CD4-positive, alpha-beta memory T cell (primary cell): ENCODE results near the gene LRIF1. TPM values are rescaled to one million over a fixed set of nuclear protein-coding genes. Genes with fewer than 3 reads are reported as not detected.

Source experiments
- CTCF ChIA-PET: fragments of 350-600 bp; sonication (Branson Sonifier 250); formaldehyde crosslinking; loops from one replicate; lab custom pipeline; 2021; ENCODE audit warnings: inconsistent platforms; ENCODE audit not compliant: partially characterized antibody; lab: Charles Lee
- POLR2A ChIA-PET: fragments of 350-600 bp; sonication (Branson Sonifier 250); formaldehyde crosslinking; loops from one replicate; lab custom pipeline; 2021; ENCODE audit not compliant: partially characterized antibody; lab: Charles Lee
- DNase-seq, 5 donors: peaks; one replicate each; pipeline versions ENCODE4 v3.0.0 to v3.0.0-alpha.2; 2020 to 2022; ENCODE audit warnings: mixed read lengths in 1 of 5
- H3K27ac ChIP-seq: one replicate; pipeline ENCODE4 v1.7.0; 2013; ENCODE audit warnings: low read depth, low read length
- H3K27me3 ChIP-seq: 2 replicates; pipeline ENCODE4 v1.7.0; 2013; ENCODE audit warnings: mild to moderate bottlenecking, low read length, moderate library complexity; ENCODE audit not compliant: insufficient read depth
- H3K36me3 ChIP-seq: 2 replicates; pipeline ENCODE4 v1.7.0; 2013; ENCODE audit warnings: mild to moderate bottlenecking, low read length, moderate library complexity; ENCODE audit not compliant: insufficient read depth
- H3K4me1 ChIP-seq: 2 replicates; pipeline ENCODE4 v1.7.0; 2013; ENCODE audit warnings: mild to moderate bottlenecking, low read length, moderate library complexity; ENCODE audit not compliant: insufficient read depth
- H3K4me3 ChIP-seq, 2 donors: one replicate each; pipeline ENCODE4 v1.7.0; 2013; ENCODE audit warnings: low read length in 2 of 2, mild to moderate bottlenecking in 1 of 2
- H3K9me3 ChIP-seq, 2 donors: one replicate each; pipeline ENCODE4 v1.7.0; 2013; ENCODE audit warnings: low read length in 2 of 2, control low read depth in 1 of 2; ENCODE audit not compliant: control insufficient read depth in 1 of 2
- H3K27ac Mint-ChIP-seq, 7 donors: one replicate each; pipeline ENCODE4 v1.8.0; 2020 to 2021; ENCODE audit warnings: mixed read lengths in 7 of 7, mild to moderate bottlenecking in 6 of 7, inconsistent platforms in 3 of 7, moderate library complexity in 3 of 7
- H3K27me3 Mint-ChIP-seq, 2 donors: one replicate each; pipeline ENCODE4 v1.8.0; 2020 to 2021; ENCODE audit warnings: mixed read lengths in 2 of 2
- H3K36me3 Mint-ChIP-seq, 2 donors: one replicate each; pipeline ENCODE4 v1.8.0; 2020 to 2021; ENCODE audit warnings: mixed read lengths in 2 of 2, inconsistent platforms in 1 of 2, mild to moderate bottlenecking in 1 of 2
- H3K4me1 Mint-ChIP-seq, 4 donors: one replicate each; pipeline ENCODE4 v1.8.0; 2020 to 2021; ENCODE audit warnings: mixed read lengths in 4 of 4, mild to moderate bottlenecking in 1 of 4
- H3K4me3 Mint-ChIP-seq, 8 donors: one replicate each; pipeline ENCODE4 v1.8.0; 2020 to 2021; ENCODE audit warnings: mixed read lengths in 8 of 8, mild to moderate bottlenecking in 7 of 8, moderate library complexity in 6 of 8, inconsistent platforms in 3 of 8
- H3K9me3 Mint-ChIP-seq, 8 donors: one replicate each; pipeline ENCODE4 v1.8.0; 2020 to 2021; ENCODE audit warnings: mixed read lengths in 8 of 8, mild to moderate bottlenecking in 5 of 8, inconsistent platforms in 3 of 8, moderate library complexity in 1 of 8
- intact Hi-C: fragments of 100-400 bp; cut with micrococcal nuclease; formaldehyde crosslinking; loops from one replicate; pipeline ENCODE4 v1.15.1; 2023
- polyA plus RNA-seq, 2 donors: library from polyadenylated mRNA; unstranded; fragments of 300-500 nt; fragmentation: Illumina TruSeq; gene quantifications; one replicate each; pipeline ENCODE4 v1.2.3, GENCODE V29; 2021
- total RNA-seq, 2 experiments: library from RNA; stranded (reverse); gene quantifications; one replicate each; pipeline ENCODE4 v1.2.3, GENCODE V29; 2021

The LRIF1 gene
- total and polyA plus RNA-seq, 4 experiments from 2014 or later, result 16.9 to 28.2 (median 23.7) TPM

DNA sequence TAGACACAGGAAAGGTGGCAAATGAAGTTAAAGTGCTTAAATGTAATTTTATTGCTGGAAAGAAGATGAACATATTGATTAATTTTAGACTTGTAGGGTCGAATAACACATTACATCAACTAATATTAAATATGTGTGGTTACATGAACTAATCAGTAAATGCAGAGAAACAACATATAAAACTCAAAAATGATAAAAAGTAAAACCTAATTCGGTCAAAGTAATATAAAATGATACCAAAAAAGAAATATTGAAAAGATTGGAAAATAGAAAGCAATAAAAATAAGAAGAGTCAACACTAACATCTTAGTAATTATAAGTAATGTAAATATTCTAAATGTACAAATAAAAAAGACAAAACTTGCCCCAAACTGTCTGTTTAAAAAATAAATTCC is 47.5 kb downstream of the LRIF1 start:
- no peak overlapping the region for H3K27ac ChIP-seq
- intact Hi-C loops, result loop anchor here (5.0 kb wide), 1 partner anchor 34 kb away; no protein-coding TSS in a partner anchor

GRCh38 chr1:110915804-110916203 is 47.9 kb downstream of the LRIF1 start:
- ChIA-PET POLR2A (interaction anchor here (0.6 to 2.5 kb wide), 2 partner anchors 11 to 243 kb away, joined by 3 to 9 read pairs; no protein-coding TSS in a partner anchor), CTCF (no interaction called here)
- no peaks in the 10 kb centered on the region for H3K36me3 ChIP-seq
- Mint-ChIP-seq H3K4me3 (no peak overlapping the region), H3K27me3 (peaks cover under 1 to 1% of the 10 kb centered on the region in 2 donors), H3K36me3 (peaks cover 11 to 13% of the 10 kb centered on the region in 2 donors), H3K9me3 (peaks cover 0 to 47% (median 38%) of the 10 kb centered on the region in 8 donors), H3K4me1 (peaks cover 8 to 15% (median 11%) of the 10 kb centered on the region in 4 donors), H3K27ac (no peak overlapping the region)
- H3K27ac ChIP-seq, result no peak overlapping the region
- intact Hi-C loops, result loop anchor here (5.0 kb wide), 1 partner anchor 34 kb away; no protein-coding TSS in a partner anchor
- DNase-seq, result no peak
- peaks cover 15% of the 10 kb centered on the region for H3K4me1 ChIP-seq
- H3K4me3 ChIP-seq, result no peak overlapping the region
- peaks cover 0 to 16% of the 10 kb centered on the region in 2 donors for H3K9me3 ChIP-seq
- no peaks in the 10 kb centered on the region for H3K27me3 ChIP-seq

More for the DNA sequence above, 47.5 kb downstream of the LRIF1 start:
- Histone ChIP-seq H3K36me3 (no peaks in the 10 kb centered on the region), H3K9me3 (peaks cover 0 to 14% of the 10 kb centered on the region in 2 donors), H3K4me1 (peaks cover 15% of the 10 kb centered on the region), H3K4me3 (no peak overlapping the region), H3K27me3 (no peaks in the 10 kb centered on the region)
- peaks cover 0 to 1% of the 10 kb centered on the region in 2 donors for H3K27me3 Mint-ChIP-seq
- peak overlapping the region in 4 of 8 donors; percentile 1 to 41 (median 16) for H3K4me3 Mint-ChIP-seq
- ChIA-PET CTCF (no interaction called here), POLR2A (interaction anchor here (2.5 kb wide), 1 partner anchor 12 kb away, joined by 9 read pairs; no protein-coding TSS in a partner anchor)
- peaks cover 13 to 14% of the 10 kb centered on the region in 2 donors for H3K36me3 Mint-ChIP-seq
- no peak overlapping the region for H3K27ac Mint-ChIP-seq
- peaks cover 0 to 44% (median 34%) of the 10 kb centered on the region in 8 donors for H3K9me3 Mint-ChIP-seq
- peaks cover 8 to 15% (median 11%) of the 10 kb centered on the region in 4 donors for H3K4me1 Mint-ChIP-seq
- DNase-seq, result no peak

GRCh38 chr1:110914676-110915075 is 49.0 kb downstream of the LRIF1 start:
- DNase-seq, result no peak
- H3K4me3 Mint-ChIP-seq, result no peak overlapping the region
- peaks cover 0 to 21% of the 10 kb centered on the region in 2 donors for H3K9me3 ChIP-seq
- intact Hi-C loops, result loop anchor here (5.0 kb wide), 1 partner anchor 32 kb away; no protein-coding TSS in a partner anchor
- peaks cover 4 to 14% of the 10 kb centered on the region in 2 donors for H3K36me3 Mint-ChIP-seq
- H3K4me3 ChIP-seq, result no peak overlapping the region
- ChIA-PET POLR2A (interaction anchor here (2.5 kb wide), 1 partner anchor 10 kb away, joined by 9 read pairs; no protein-coding TSS in a partner anchor), CTCF (no interaction called here)
- H3K9me3 Mint-ChIP-seq, result peaks cover 0 to 55% (median 45%) of the 10 kb centered on the region in 8 donors
- H3K4me1 ChIP-seq, result peaks cover 15% of the 10 kb centered on the region
- H3K27me3 ChIP-seq, result no peaks in the 10 kb centered on the region
- H3K27ac Mint-ChIP-seq, result no peak overlapping the region
- peaks cover 8 to 15% (median 11%) of the 10 kb centered on the region in 4 donors for H3K4me1 Mint-ChIP-seq
- no peak overlapping the region for H3K27ac ChIP-seq
- H3K27me3 Mint-ChIP-seq, result peaks cover 1% of the 10 kb centered on the region in 2 donors
- no peaks in the 10 kb centered on the region for H3K36me3 ChIP-seq

DNA sequence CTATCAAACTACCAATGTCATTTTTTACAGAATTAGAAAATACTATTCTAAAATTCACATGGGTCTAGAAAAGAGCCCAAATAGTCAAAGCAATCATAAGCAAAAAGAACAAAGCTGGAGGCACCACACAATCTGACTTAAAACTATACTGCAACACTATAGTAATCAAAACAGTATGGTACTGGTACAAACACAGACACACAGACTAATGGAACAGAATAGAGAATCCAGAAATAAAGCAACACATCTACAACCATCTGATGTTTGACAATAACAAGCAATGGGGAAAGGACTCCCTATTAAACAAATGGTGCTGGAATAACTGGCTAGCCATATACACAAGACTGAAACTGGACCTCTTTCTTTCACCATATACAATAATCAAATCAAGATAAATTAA is 50.9 kb downstream of the LRIF1 start:
- CTCF ChIA-PET, result no interaction called here
- peaks cover 8 to 15% (median 11%) of the 10 kb centered on the region in 4 donors for H3K4me1 Mint-ChIP-seq
- Histone ChIP-seq H3K27me3 (no peaks in the 10 kb centered on the region), H3K36me3 (no peaks in the 10 kb centered on the region), H3K27ac (no peak overlapping the region), H3K4me3 (no peak overlapping the region), H3K9me3 (peaks cover 0 to 21% of the 10 kb centered on the region in 2 donors), H3K4me1 (peaks cover 15% of the 10 kb centered on the region)
- H3K4me3 Mint-ChIP-seq, result no peak overlapping the region
- H3K27ac Mint-ChIP-seq, result no peak overlapping the region
- no peak for DNase-seq
- intact Hi-C loops, result no loop called here
- H3K27me3 Mint-ChIP-seq, result peaks cover 0 to 1% of the 10 kb centered on the region in 2 donors
- peaks cover 0 to 71% (median 63%) of the 10 kb centered on the region in 8 donors for H3K9me3 Mint-ChIP-seq
- POLR2A ChIA-PET, result no interaction called here
- peaks cover 0 to 22% of the 10 kb centered on the region in 2 donors for H3K36me3 Mint-ChIP-seq

DNA sequence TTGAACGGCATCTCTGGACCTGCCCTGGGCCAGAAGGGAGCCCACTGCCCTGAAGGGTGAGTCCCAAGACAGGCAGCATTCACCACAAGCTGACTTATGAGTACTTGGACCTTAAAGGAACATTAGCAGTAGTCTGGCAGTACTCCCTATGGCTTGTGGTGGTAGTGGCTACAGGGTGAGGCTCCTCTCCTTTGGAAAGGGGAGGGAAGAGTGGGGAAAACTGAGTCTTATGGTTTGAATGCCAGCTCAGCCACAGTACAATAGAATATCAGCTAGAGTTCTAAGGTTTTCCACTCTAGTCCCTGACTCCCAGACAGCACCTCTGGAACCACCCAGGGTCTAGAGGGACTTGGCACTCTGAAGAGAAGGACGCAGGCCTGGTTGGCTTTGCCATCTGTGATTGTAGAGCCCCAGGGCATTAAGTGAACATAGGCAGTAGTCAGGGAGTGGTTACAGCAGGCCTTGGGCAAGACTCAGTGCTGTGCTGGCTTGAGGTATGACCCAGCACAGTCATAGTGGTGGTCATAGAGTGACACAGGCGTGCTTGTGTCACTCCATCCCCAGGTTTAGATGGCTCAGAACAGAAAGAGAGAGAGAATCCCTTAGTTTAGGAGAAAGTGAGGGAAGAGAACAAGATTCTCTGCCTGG is 59.7 kb downstream of the LRIF1 start:
- Histone ChIP-seq H3K9me3 (no peaks in the 10 kb centered on the region), H3K27me3 (no peaks in the 10 kb centered on the region), H3K27ac (no peak overlapping the region), H3K36me3 (peaks cover under 1% of the 10 kb centered on the region), H3K4me3 (no peak overlapping the region), H3K4me1 (peaks cover 3% of the 10 kb centered on the region)
- intact Hi-C loops, result no loop called here
- Mint-ChIP-seq H3K9me3 (peaks cover 0 to 55% (median 44%) of the 10 kb centered on the region in 8 donors), H3K36me3 (peaks cover 43 to 61% of the 10 kb centered on the region in 2 donors), H3K4me1 (peaks cover 18 to 24% (median 21%) of the 10 kb centered on the region in 4 donors), H3K27me3 (no peaks in the 10 kb centered on the region), H3K27ac (peak overlapping the region in 4 of 7 donors; percentile 7 to 74 (median 40)), H3K4me3 (no peak overlapping the region)
- ChIA-PET POLR2A (interaction anchor here (1.0 to 3.1 kb wide), 7 partner anchors 11 to 116 kb away, joined by 3 to 28 read pairs (median 6); partner anchors contain the start of genes CD53 and LRIF1), CTCF (no interaction called here)
- no peak for DNase-seq

DNA sequence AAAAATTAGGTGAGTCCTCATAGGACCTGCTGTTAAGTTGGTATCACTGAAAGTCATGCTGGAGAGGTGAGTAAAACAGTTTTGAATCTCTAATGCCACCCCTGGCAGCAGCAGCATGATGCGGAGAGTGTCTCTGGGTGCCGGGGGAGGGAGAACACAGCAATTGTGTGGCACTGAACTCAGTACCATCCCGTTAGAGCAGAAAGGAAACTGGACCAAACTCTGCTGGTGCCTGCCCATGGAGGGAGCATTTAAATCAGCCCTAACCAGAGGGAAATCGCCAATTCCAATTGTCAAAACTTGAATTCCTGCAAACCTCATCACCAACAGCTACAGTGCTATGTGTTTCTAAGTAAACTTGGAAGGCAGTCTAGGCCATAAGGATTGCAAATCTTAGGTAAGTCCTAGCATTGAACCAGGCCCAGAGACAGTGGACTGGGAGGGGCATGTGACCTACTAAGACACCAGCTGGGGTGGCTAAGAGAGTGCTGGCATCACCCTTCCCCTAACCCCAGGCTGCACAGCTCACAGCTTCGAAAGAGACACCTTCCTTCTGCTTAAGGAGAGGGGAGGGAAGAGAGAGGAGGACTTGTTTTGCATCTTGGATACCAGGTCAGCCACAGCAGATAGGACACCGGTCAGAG is 60.8 kb downstream of the LRIF1 start:
- H3K4me3 Mint-ChIP-seq, result peak overlapping the region in 1 of 8 donors; percentile 5
- peaks cover 24 to 34% (median 28%) of the 10 kb centered on the region in 4 donors for H3K4me1 Mint-ChIP-seq
- peaks cover 13% of the 10 kb centered on the region for H3K4me1 ChIP-seq
- peaks cover 52 to 67% of the 10 kb centered on the region in 2 donors for H3K36me3 Mint-ChIP-seq
- no peak overlapping the region for H3K4me3 ChIP-seq
- no peak overlapping the region for H3K27ac ChIP-seq
- no peaks in the 10 kb centered on the region for H3K9me3 ChIP-seq
- ChIA-PET CTCF (interaction anchor here (1.0 kb wide), 1 partner anchor 36 kb away, joined by 3 read pairs; no protein-coding TSS in a partner anchor), POLR2A (interaction anchor here (0.7 to 3.1 kb wide), 5 partner anchors 12 to 115 kb away, joined by 3 to 28 read pairs (median 8); partner anchors contain the start of gene CD53)
- intact Hi-C loops, result no loop called here
- H3K27me3 ChIP-seq, result no peaks in the 10 kb centered on the region
- peaks cover 0 to 45% (median 34%) of the 10 kb centered on the region in 8 donors for H3K9me3 Mint-ChIP-seq
- H3K27me3 Mint-ChIP-seq, result no peaks in the 10 kb centered on the region
- peaks cover 9% of the 10 kb centered on the region for H3K36me3 ChIP-seq
- H3K27ac Mint-ChIP-seq, result peak overlapping the region in 3 of 7 donors; percentile 72 to 81 (median 74)
- no peak for DNase-seq
